ENCODE results near the gene APBB2.

The APBB2 gene

DNA sequence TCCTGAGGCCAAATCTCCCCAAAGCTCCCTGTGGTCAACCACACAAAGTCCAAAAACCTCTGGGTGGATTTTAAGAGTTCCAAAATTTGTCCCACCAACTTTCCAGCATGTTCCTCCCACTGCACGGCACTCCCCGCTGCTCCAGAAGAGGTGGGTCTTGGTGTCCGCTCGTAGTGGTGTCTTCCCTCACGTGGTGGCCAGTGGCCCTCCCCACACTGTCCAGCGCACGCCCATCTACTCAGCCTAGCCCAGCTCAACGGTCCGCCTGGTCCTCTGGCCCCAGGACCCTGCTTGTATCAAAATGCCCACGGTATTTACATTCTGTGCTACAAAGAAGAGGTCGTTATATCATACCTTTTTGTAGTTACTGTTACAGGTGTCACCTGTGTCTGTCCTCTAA, 381.1 kb downstream of the APBB2 start:
- no peaks in the 10 kb centered on the region for H3K27me3 ChIP-seq (ENCODE audit: control insufficient read depth in 1 of 2, insufficient read depth in 1 of 2, low read length in 2 of 2)
- no peak overlapping the region for H2BK12ac ChIP-seq (ENCODE audit: low read length in 2 of 2)
- H2AK5ac ChIP-seq (ENCODE audit: low read length, severe bottlenecking), result no peak overlapping the region
- H3K4me1 ChIP-seq (ENCODE audit: control insufficient read depth, insufficient read depth, low read depth, low read length), result peaks cover 3% of the 10 kb centered on the region
- no peaks in the 10 kb centered on the region for H3K9me3 ChIP-seq (ENCODE audit: control insufficient read depth, low read length)
- no peak overlapping the region for H3K18ac ChIP-seq (ENCODE audit: low read depth in 1 of 2, low read length in 2 of 2)
- H2BK5ac ChIP-seq (ENCODE audit: low read depth, low read length, poor library complexity, severe bottlenecking), result no peak overlapping the region
- H4K91ac ChIP-seq (ENCODE audit: low read length), result no peak overlapping the region
- H3K79me1 ChIP-seq (replicated peaks; ENCODE audit: low read length, poor library complexity, severe bottlenecking), result peaks cover 20% of the 10 kb centered on the region
- H2BK120ac ChIP-seq (ENCODE audit: low read depth, low read length), result no peak overlapping the region
- no peak overlapping the region for H3K23ac ChIP-seq (ENCODE audit: low read length in 2 of 2)
- no peak overlapping the region for H3K9ac ChIP-seq (ENCODE audit: low read length)
- no peak overlapping the region for H3K4ac ChIP-seq (ENCODE audit: low read depth in 1 of 2, low read length in 2 of 2)
- peaks cover 19 to 55% of the 10 kb centered on the region in 2 experiments for H3K36me3 ChIP-seq (ENCODE audit: control insufficient read depth in 1 of 2, insufficient read depth in 2 of 2, low read depth in 1 of 2, low read length in 2 of 2)
- H2BK15ac ChIP-seq (ENCODE audit: low read depth, poor library complexity, severe bottlenecking), result no peak overlapping the region
- 93% methylated on average over 11 of the region's 11 CpGs for WGBS
- H4K8ac ChIP-seq (ENCODE audit: low read length), result no peak overlapping the region
- H3K27ac ChIP-seq (ENCODE audit: low read length, poor library complexity, severe bottlenecking), result no peak overlapping the region
- H3K4me2 ChIP-seq (ENCODE audit: low read length, poor library complexity, severe bottlenecking), result no peak overlapping the region
- no peak overlapping the region for H3K4me3 ChIP-seq (ENCODE audit: insufficient read depth in 1 of 2, low read depth in 1 of 2, low read length in 2 of 2)
- no peak overlapping the region for H2AFZ ChIP-seq (ENCODE audit: low read depth, low read length)
- no peak for DNase-seq
- H3K14ac ChIP-seq (ENCODE audit: low read length in 2 of 2), result no peak overlapping the region

- Histone ChIP-seq H3K18ac (ENCODE audit: low read depth in 1 of 2, low read length in 2 of 2) (no peak overlapping the region), H2BK15ac (ENCODE audit: low read depth, poor library complexity, severe bottlenecking) (no peak overlapping the region), H3K4me1 (ENCODE audit: control insufficient read depth, insufficient read depth, low read depth, low read length) (peaks cover 3% of the 10 kb centered on the region), H2BK120ac (ENCODE audit: low read depth, low read length) (no peak overlapping the region), H3K4me3 (ENCODE audit: insufficient read depth in 1 of 2, low read depth in 1 of 2, low read length in 2 of 2) (no peak overlapping the region), H3K14ac (ENCODE audit: low read length in 2 of 2) (no peak overlapping the region), H2AFZ (ENCODE audit: low read depth, low read length) (no peak overlapping the region), H3K4ac (ENCODE audit: low read depth in 1 of 2, low read length in 2 of 2) (no peak overlapping the region), H3K4me2 (ENCODE audit: low read length, poor library complexity, severe bottlenecking) (no peak overlapping the region), H4K8ac (ENCODE audit: low read length) (no peak overlapping the region), H3K23ac (ENCODE audit: low read length in 2 of 2) (no peak overlapping the region), H2AK5ac (ENCODE audit: low read length, severe bottlenecking) (no peak overlapping the region), H4K91ac (ENCODE audit: low read length) (no peak overlapping the region), H3K27ac (ENCODE audit: low read length, poor library complexity, severe bottlenecking) (no peak overlapping the region), H3K36me3 (ENCODE audit: control insufficient read depth in 1 of 2, insufficient read depth in 2 of 2, low read depth in 1 of 2, low read length in 2 of 2) (peaks cover 24 to 57% of the 10 kb centered on the region in 2 experiments), H2BK12ac (ENCODE audit: low read length in 2 of 2) (no peak overlapping the region), H3K9me3 (ENCODE audit: control insufficient read depth, low read length) (no peaks in the 10 kb centered on the region), H3K9ac (ENCODE audit: low read length) (no peak overlapping the region), H3K79me1 (replicated peaks; ENCODE audit: low read length, poor library complexity, severe bottlenecking) (peaks cover 16% of the 10 kb centered on the region), H3K27me3 (ENCODE audit: control insufficient read depth in 1 of 2, insufficient read depth in 1 of 2, low read length in 2 of 2) (no peaks in the 10 kb centered on the region), H2BK5ac (ENCODE audit: low read depth, low read length, poor library complexity, severe bottlenecking) (no peak overlapping the region)
- no peak for DNase-seq
- WGBS, result 90% methylated on average over 11 of the region's 11 CpGs
These were observed 382.2 kb downstream of the APBB2 start for GRCh38 chr4:40832175-40832574.

- 96% methylated on average over 18 of the region's 18 CpGs for WGBS
- no peak overlapping the region for H3K4ac ChIP-seq (ENCODE audit: low read depth in 1 of 2, low read length in 2 of 2)
- peaks cover 12% of the 10 kb centered on the region for H3K79me1 ChIP-seq (replicated peaks; ENCODE audit: low read length, poor library complexity, severe bottlenecking)
These were observed 383.0 kb downstream of the APBB2 start for GRCh38 chr4:40831146-40831907.

DNA sequence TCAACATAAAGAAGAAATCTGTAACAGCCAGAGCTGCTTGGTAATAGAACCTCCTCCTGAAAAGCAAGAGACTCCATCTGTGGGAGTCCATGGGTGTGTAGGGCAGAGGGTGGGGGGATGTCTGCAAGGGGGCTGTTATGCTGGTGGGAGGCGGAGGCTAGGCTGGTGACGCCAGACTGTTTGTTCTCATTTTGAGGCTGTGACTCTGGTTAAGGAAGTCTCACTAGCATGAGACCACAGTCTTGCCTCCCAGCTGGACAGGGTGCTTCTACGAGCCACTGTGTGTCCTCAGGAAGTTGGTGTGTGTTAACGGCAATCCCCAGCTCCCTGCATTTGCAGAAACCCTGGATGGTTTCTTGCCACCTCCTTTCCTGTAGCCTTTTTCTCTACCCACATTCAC, 384.8 kb downstream of the APBB2 start:
- Histone ChIP-seq H2BK5ac (ENCODE audit: low read depth, low read length, poor library complexity, severe bottlenecking) (no peak overlapping the region), H2BK120ac (ENCODE audit: low read depth, low read length) (no peak overlapping the region), H3K9me3 (ENCODE audit: control insufficient read depth, low read length) (no peaks in the 10 kb centered on the region), H2AK5ac (ENCODE audit: low read length, severe bottlenecking) (no peak overlapping the region), H2BK12ac (ENCODE audit: low read length in 2 of 2) (no peak overlapping the region), H4K8ac (ENCODE audit: low read length) (no peak overlapping the region), H2AFZ (ENCODE audit: low read depth, low read length) (no peak overlapping the region), H3K4ac (ENCODE audit: low read depth in 1 of 2, low read length in 2 of 2) (no peak overlapping the region), H3K18ac (ENCODE audit: low read depth in 1 of 2, low read length in 2 of 2) (no peak overlapping the region), H3K23ac (ENCODE audit: low read length in 2 of 2) (no peak overlapping the region), H3K79me1 (replicated peaks; ENCODE audit: low read length, poor library complexity, severe bottlenecking) (peaks cover 8% of the 10 kb centered on the region), H3K4me2 (ENCODE audit: low read length, poor library complexity, severe bottlenecking) (no peak overlapping the region), H3K4me1 (ENCODE audit: control insufficient read depth, insufficient read depth, low read depth, low read length) (peaks cover 3% of the 10 kb centered on the region), H3K27me3 (ENCODE audit: control insufficient read depth in 1 of 2, insufficient read depth in 1 of 2, low read length in 2 of 2) (no peaks in the 10 kb centered on the region), H3K14ac (ENCODE audit: low read length in 2 of 2) (no peak overlapping the region), H4K91ac (ENCODE audit: low read length) (no peak overlapping the region), H3K4me3 (ENCODE audit: insufficient read depth in 1 of 2, low read depth in 1 of 2, low read length in 2 of 2) (no peak overlapping the region), H3K9ac (ENCODE audit: low read length) (no peak overlapping the region), H3K36me3 (ENCODE audit: control insufficient read depth in 1 of 2, insufficient read depth in 2 of 2, low read depth in 1 of 2, low read length in 2 of 2) (peaks cover 44 to 58% of the 10 kb centered on the region in 2 experiments), H3K27ac (ENCODE audit: low read length, poor library complexity, severe bottlenecking) (no peak overlapping the region), H2BK15ac (ENCODE audit: low read depth, poor library complexity, severe bottlenecking) (no peak overlapping the region)
- DNase-seq, result no peak
- WGBS, result 87% methylated on average over 4 of the region's 4 CpGs

More at GRCh38 chr4:40831146-40831907, 383.0 kb downstream of the APBB2 start:
- no peak overlapping the region for H3K4me2 ChIP-seq (ENCODE audit: low read length, poor library complexity, severe bottlenecking)
- H2AK5ac ChIP-seq (ENCODE audit: low read length, severe bottlenecking), result no peak overlapping the region
- no peak overlapping the region for H2BK5ac ChIP-seq (ENCODE audit: low read depth, low read length, poor library complexity, severe bottlenecking)
- H2AFZ ChIP-seq (ENCODE audit: low read depth, low read length), result no peak overlapping the region
- DNase-seq, result no peak
- H3K9ac ChIP-seq (ENCODE audit: low read length), result no peak overlapping the region
- no peak overlapping the region for H4K8ac ChIP-seq (ENCODE audit: low read length)
- H3K18ac ChIP-seq (ENCODE audit: low read depth in 1 of 2, low read length in 2 of 2), result no peak overlapping the region
- H4K91ac ChIP-seq (ENCODE audit: low read length), result no peak overlapping the region
- no peak overlapping the region for H2BK120ac ChIP-seq (ENCODE audit: low read depth, low read length)
- no peak overlapping the region for H3K23ac ChIP-seq (ENCODE audit: low read length in 2 of 2)
- H3K36me3 ChIP-seq (ENCODE audit: control insufficient read depth in 1 of 2, insufficient read depth in 2 of 2, low read depth in 1 of 2, low read length in 2 of 2), result peaks cover 29 to 61% of the 10 kb centered on the region in 2 experiments
- H3K4me3 ChIP-seq (ENCODE audit: insufficient read depth in 1 of 2, low read depth in 1 of 2, low read length in 2 of 2), result no peak overlapping the region
- no peaks in the 10 kb centered on the region for H3K9me3 ChIP-seq (ENCODE audit: control insufficient read depth, low read length)
- no peak overlapping the region for H3K27ac ChIP-seq (ENCODE audit: low read length, poor library complexity, severe bottlenecking)
- no peak overlapping the region for H2BK15ac ChIP-seq (ENCODE audit: low read depth, poor library complexity, severe bottlenecking)
- H3K27me3 ChIP-seq (ENCODE audit: control insufficient read depth in 1 of 2, insufficient read depth in 1 of 2, low read length in 2 of 2), result no peaks in the 10 kb centered on the region
- H2BK12ac ChIP-seq (ENCODE audit: low read length in 2 of 2), result no peak overlapping the region
- no peak overlapping the region for H3K14ac ChIP-seq (ENCODE audit: low read length in 2 of 2)
- peaks cover 3% of the 10 kb centered on the region for H3K4me1 ChIP-seq (ENCODE audit: control insufficient read depth, insufficient read depth, low read depth, low read length)

Measured in mesenchymal stem cell (in vitro differentiated cells and primary cell).